NAMALWA (cell line): Measurements from ENCODE around the gene CCDC88B.

ENCODE experiments used
- DNase-seq: peaks from one replicate; pipeline ENCODE4 v3.0.0-alpha.2; 2015; ENCODE audit warnings: low spot score

Gene CCDC88B

DNA sequence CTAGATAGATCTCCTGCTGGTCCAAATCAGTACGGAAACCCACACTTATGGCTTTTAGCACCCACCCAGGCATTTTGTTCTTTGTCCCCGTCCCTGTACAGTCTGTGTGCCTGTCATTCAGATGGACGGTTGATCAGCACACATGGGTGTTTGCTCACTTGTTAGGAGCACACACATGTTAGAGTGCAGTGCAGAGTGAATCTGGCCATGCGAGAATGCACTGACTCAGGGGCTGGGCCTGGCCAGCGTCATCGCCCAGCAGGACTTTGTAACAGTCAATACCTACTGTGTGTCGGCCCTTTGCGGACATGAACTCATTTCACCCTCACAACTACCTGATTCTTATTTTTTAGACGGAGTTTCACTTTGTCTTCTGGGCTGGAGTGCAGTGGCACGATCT, 22.3 kb downstream of the CCDC88B start:
- no peak for DNase-seq

DNA sequence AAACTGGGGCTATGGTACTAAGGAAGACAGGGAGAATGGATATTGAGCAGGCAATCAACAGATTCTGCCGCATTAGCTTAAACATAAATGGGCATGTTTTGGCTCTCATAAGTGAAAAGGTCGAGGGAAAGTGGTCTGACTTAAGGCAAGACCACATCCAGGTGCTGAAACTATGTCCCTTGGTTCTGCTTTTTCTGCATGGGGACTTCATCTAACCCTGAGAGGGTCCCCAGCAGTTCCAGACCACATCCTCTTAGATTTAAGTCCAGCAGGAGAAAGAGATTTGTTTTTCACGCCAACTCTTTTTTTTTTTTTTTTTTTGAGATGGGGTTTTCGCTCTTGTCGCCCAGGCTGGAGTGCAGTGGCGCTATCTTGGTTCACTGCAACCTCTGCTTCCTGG, 24.4 kb downstream of the CCDC88B start:
- DNase-seq = no peak

GRCh38 chr11:64364911-64365310, 24.9 kb downstream of the CCDC88B start:
- no peak for DNase-seq

DNA sequence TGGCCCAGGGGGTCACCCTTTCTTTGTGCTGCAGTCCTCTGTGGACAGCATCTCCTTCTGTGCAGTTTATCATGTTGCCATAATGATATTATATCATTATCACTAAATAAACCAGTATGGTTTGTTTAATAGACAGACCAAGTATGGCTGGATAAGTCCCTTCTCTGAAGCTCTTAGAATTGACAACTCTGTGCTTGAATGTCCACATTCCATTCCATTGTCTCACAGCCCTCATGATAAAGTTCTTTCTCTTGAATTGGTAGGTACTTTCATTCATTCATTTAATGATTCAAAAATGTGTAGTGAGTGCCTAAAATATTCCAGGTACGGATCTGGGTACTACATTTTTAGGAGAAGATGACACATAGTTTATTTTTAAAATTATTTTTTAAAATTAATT, 26.7 kb downstream of the CCDC88B start:
- DNase-seq = no peak

DNA sequence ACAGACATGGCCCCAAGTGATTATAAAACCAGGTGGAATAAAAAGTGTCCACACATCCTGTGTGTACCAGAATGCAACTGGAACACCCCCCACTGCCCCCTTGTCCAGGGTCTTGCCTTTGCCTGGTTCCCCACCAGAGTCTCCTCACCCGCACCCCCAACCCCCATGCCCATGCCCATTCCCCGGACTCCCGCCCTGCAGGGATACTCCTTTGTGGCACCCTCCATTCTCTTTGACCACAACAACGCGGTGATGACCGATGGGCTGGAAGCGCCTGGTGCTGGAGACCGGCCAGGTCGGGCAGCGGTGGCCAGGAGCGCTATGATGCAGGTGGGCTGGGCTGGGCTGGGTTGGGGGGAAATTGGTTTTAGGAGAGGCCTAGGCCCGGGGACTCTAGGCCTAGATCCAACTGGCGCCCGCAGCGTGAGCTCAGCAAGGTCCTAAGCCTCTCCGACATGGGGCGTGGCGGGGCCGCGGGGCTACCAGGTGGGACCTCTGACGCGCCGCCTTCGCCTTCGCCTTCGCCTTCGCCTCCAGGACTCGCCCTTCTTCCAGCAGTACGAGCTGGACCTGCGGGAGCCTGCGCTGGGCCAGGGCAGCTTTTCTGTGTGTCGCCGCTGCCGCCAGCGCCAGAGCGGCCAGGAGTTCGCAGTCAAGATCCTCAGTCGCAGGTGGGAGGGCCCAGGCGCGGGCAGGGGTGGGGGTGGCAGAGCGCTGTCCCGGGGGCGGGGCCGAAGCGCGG, 28.1 kb downstream of the CCDC88B start:
- no peak for DNase-seq

DNA sequence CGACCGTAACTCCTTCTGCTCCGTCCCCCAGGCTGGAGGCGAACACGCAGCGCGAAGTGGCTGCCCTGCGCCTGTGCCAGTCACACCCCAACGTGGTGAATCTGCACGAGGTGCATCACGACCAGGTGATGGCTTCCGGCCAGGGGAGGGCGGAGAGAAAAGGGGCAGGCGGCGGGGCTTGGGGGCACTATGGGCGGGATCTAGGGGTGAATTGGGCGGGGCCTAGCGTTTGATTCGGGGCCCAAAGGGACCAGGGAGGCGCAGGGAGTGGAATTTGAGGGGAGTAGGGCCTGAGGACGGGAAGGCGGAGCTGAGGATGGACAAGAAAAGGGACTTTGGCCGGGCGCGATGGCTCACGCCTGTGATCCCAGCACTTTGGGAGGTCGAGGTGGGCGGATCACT, 28.7 kb downstream of the CCDC88B start:
- DNase-seq = no peak

- no peak for DNase-seq
Observed at GRCh38 chr11:64369440-64370421, 29.7 kb downstream of the CCDC88B start.

GRCh38 chr11:64371201-64371600, 31.2 kb downstream of the CCDC88B start:
- DNase-seq = no peak

DNA sequence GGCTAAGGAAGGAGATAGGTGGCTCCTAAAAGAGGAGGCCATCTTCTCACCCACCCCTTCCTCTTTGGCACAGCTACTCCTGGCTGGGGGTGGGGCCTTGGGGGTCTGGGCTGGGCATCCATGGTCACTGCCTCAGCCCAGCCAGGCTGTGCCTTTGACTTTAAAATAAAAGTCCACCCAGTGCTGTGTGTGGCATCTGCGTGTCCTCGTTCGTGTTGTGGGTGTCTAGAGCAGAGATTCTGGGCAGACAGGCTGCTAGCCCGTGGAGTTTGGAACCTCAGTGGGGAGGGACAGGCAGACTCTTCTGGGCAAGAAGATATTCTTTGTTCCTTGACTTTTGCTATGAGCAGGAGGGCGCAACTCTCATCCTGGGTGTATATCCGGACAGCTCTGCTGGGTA, 32.0 kb downstream of the CCDC88B start:
- DNase-seq = no peak

GRCh38 chr11:64372802-64373597, 33.0 kb downstream of the CCDC88B start:
- no peak for DNase-seq

DNA sequence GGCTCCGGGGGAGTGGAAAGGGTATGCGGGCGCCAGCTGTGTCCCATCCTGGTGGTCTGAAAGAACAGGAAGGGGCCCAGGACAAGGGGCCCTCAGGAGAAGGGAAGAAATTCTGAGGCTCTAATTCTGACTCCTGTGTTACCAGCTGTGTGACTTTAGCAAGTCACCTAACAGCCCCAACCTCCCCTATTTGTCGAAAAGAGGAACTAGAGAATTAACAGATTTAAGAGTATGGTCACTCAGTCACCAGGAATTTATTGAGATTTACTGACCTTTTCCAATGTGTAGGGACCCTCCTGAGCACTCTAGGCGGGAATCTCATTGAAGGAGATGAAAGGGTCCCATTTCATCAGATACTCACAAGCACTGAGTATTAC, 33.6 kb downstream of the CCDC88B start:
- DNase-seq = peak; percentile 40

DNA sequence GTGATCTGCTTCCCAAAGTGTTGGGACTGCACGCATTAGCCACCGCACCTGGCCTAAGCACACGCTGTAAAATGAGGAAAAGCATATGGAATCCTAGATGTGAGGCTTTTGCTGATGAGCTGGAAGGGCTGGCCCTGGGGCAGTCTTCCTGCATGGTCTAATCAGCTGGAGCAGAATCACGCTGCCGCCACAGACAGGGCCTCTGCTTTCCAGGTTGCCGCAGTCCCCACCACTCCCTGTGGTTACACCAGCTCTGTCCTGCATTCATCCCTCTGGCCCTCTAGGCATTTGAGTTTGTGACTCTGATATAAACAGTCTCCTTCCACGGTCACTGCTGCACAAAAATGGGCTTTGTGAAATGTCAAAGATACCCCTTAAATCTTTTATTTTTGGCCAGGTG, 36.1 kb downstream of the CCDC88B start:
- DNase-seq = no peak

GRCh38 chr11:64378335-64378880, 38.4 kb downstream of the CCDC88B start:
- DNase-seq = no peak

GRCh38 chr11:64379160-64379559, 39.2 kb downstream of the CCDC88B start:
- DNase-seq = no peak

- DNase-seq = no peak
Observed at GRCh38 chr11:64379817-64380709, 40.1 kb downstream of the CCDC88B start.

GRCh38 chr11:64381350-64381749, 41.3 kb downstream of the CCDC88B start:
- no peak for DNase-seq

- no peak for DNase-seq
Observed at GRCh38 chr11:64382047-64382446, 42.0 kb downstream of the CCDC88B start.

- DNase-seq = no peak
Observed at GRCh38 chr11:64382586-64382985, 42.6 kb downstream of the CCDC88B start.

DNA sequence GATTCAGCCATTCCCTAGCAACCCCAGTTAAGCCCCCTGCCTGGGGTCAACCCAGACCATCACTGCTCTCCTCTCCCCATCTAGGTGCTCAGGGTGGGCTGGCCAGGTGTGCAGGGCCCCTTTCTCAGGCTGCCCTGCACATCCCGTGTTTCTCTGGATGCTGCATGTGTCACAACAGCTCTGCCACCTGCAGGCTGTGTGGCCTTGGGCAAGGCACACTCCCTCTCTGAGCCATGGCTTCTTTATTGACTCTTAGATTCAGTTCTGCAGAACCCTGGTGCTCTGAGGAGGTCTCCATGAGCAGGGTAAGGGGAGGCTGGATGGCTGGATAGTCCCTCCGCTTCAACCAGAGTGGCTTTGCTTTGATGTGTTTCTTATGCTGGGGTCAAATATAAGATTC, 43.6 kb downstream of the CCDC88B start:
- DNase-seq = no peak

- DNase-seq = no peak
Observed at GRCh38 chr11:64384028-64384737, 44.2 kb downstream of the CCDC88B start.
